GM12891 (cell line): ENCODE results near the gene METTL24.

Experiments used
- PAX5 ChIP-seq: IDR thresholded peaks from 2 replicates; pipeline ENCODE4 v1.6.1; 2011; ENCODE audit warnings: low read length, moderate library complexity, mild to moderate bottlenecking; ENCODE audit not compliant: insufficient read depth, severe bottlenecking
- POLR2A ChIP-seq: IDR thresholded peaks from 2 replicates; pipeline ENCODE4 v1.6.1; 2011; ENCODE audit warnings: low read depth, low read length, control low read depth
- POLR2AphosphoS5 ChIP-seq: IDR thresholded peaks from 2 replicates; pipeline ENCODE4 v1.6.1; 2011; ENCODE audit warnings: low read depth, low read length, control low read depth
- SPI1 ChIP-seq: IDR thresholded peaks from 2 replicates; pipeline ENCODE4 v1.6.1; 2011; ENCODE audit warnings: low read depth, low read length, control low read depth
- TAF1 ChIP-seq: IDR thresholded peaks from 2 replicates; pipeline ENCODE4 v1.6.1; 2011; ENCODE audit warnings: low read depth, low read length, control low read depth

DNA sequence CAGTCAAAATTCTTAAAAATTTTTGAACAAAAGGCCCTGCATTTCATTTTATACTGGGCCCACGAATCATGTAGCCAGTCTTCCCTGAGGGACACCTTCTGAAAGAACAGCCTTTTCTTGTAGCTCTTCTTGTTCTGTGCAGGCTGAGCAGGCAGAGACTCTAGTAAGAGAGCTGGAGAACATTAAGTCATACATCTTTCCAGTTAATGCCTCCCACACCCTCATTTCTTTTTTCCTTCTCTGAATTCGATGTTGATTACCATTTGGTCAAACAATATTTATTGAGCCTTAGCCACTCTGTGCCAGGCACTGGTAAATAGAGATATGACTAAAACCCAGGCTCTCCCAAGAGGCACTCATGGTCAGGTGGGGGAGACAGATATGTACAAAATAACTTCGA, 33.6 kb downstream of the METTL24 start:
- TF ChIP-seq POLR2A (no peak), TAF1 (no peak), POLR2AphosphoS5 (no peak), PAX5 (no peak), SPI1 (no peak)
